Uterus (tissue), 2 donors: ENCODE data around the gene CATSPERE.

Experiments used
- POLR2A ChIP-seq, 2 donors: fragments of 450-650 bp; IDR thresholded peaks; one replicate each; pipeline ENCODE4 v1.6.1; 2016; ENCODE audit warnings: antibody characterized with exemption in 2 of 2, mild to moderate bottlenecking in 1 of 2, moderate library complexity in 1 of 2
- TF ChIP-seq, protein P1 (sequence below), 4 experiments: fragments of 200-600 bp in 2 of 4; fragments of 450-650 bp in 2 of 4; sonication (generic) in 2 of 4; IDR thresholded peaks; one replicate each; pipeline ENCODE4 v1.5.1; 2016 to 2019; ENCODE audit warnings: antibody characterized with exemption in 4 of 4, mild to moderate bottlenecking in 2 of 4, moderate library complexity in 1 of 4

DNA sequence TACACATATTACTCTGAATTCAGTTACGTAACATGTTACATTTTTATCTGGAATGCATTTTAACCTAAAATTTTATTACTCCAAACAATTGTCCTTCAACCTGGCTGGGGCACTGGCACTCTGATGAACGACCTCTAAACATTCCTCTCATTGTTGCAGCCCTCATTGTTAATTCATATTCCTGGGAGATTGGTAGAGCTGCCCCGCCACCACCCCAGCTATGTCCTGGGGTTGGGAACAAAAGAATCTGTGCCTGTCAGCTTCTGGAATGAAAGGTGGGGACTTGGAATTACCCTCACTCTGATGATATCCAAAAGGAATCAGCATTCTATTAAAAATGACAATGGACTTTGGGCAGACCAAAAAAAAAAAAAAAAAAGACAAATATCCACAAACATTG lies 153.8 kb downstream of the CATSPERE start:
- TF ChIP-seq, protein P1, sequence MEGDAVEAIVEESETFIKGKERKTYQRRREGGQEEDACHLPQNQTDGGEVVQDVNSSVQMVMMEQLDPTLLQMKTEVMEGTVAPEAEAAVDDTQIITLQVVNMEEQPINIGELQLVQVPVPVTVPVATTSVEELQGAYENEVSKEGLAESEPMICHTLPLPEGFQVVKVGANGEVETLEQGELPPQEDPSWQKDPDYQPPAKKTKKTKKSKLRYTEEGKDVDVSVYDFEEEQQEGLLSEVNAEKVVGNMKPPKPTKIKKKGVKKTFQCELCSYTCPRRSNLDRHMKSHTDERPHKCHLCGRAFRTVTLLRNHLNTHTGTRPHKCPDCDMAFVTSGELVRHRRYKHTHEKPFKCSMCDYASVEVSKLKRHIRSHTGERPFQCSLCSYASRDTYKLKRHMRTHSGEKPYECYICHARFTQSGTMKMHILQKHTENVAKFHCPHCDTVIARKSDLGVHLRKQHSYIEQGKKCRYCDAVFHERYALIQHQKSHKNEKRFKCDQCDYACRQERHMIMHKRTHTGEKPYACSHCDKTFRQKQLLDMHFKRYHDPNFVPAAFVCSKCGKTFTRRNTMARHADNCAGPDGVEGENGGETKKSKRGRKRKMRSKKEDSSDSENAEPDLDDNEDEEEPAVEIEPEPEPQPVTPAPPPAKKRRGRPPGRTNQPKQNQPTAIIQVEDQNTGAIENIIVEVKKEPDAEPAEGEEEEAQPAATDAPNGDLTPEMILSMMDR (IDR thresholded peaks at IDR 0.05): no peak
- TF ChIP-seq POLR2A (IDR thresholded peaks at IDR 0.05): no peak
